Activated CD8-positive, alpha-beta memory T cell treated with anti-CD3 and anti-CD28 coated beads, Interleukin-2, amount 10 ng/mL, durations not matched to agents 7 days and 5 days (primary cell): ENCODE measurements around the gene TMEM179. TPM values are rescaled to one million over a fixed set of nuclear protein-coding genes. Genes with fewer than 3 reads are reported as not detected.

Source experiments
- ATAC-seq: fragments of 150-1000 bp; cut with Tn5 transposase; one replicate; pipeline ENCODE4 v1.10.0; 2021; ENCODE audit warnings: moderate library complexity
- CTCF ChIA-PET: fragments of 350-600 bp; sonication (Branson Sonifier 250); formaldehyde crosslinking; loops from one replicate; lab custom pipeline; 2021; ENCODE audit warnings: antibody characterized with exemption; lab: Charles Lee
- DNase-seq: peaks from one replicate; pipeline ENCODE4 v3.0.0-alpha.2; 2020
- H3K27ac Mint-ChIP-seq: one replicate; pipeline ENCODE4 v1.8.0; 2021; ENCODE audit warnings: mild to moderate bottlenecking, mixed read lengths
- H3K27me3 Mint-ChIP-seq: one replicate; pipeline ENCODE4 v1.8.0; 2021; ENCODE audit warnings: mixed read lengths
- H3K36me3 Mint-ChIP-seq: one replicate; pipeline ENCODE4 v1.8.0; 2021; ENCODE audit warnings: mild to moderate bottlenecking, mixed read lengths
- H3K4me1 Mint-ChIP-seq: one replicate; pipeline ENCODE4 v1.8.0; 2021; ENCODE audit warnings: mixed read lengths
- H3K4me3 Mint-ChIP-seq: one replicate; pipeline ENCODE4 v1.8.0; 2021; ENCODE audit warnings: mild to moderate bottlenecking, moderate library complexity, mixed read lengths
- H3K9me3 Mint-ChIP-seq: one replicate; pipeline ENCODE4 v1.8.0; 2022; ENCODE audit warnings: low read depth, mixed read lengths
- total RNA-seq, 2 experiments: library from RNA; stranded (reverse); gene quantifications; one replicate each; pipeline ENCODE4 v1.2.3, GENCODE V29; 2021

TMEM179 gene
- total RNA-seq, 2 experiments from 2014 or later: not detected

DNA sequence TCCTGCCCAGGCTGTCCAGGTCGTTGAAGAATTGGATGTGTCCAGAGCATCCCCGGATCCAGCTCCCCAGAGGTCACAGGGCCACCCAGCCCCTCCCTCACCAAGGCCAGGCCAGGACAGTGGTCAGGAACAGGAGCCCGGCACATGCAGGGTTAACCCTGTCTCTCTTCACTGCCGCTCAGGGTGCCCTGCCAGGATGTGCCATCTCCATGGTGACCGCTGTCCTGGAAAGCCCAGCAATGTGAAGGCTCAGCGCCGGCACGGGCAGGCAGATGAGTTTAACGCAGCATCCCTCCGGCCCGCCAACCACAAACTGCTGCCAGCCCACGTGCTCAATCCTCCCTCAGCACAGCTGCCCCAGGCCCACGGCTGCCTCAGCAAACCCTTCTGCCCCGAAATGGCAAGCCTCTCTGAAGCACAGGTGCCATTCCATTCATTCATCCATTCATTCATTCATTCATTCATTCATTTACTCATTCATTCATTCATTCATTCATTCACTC, 4.4 kb downstream of the TMEM179 start:
- CTCF ChIA-PET: no interaction called here
- Mint-ChIP-seq H3K36me3 (no peaks in the 10 kb centered on the region), H3K4me1 (no peaks in the 10 kb centered on the region), H3K27me3 (peaks cover 21% of the 10 kb centered on the region), H3K9me3 (no peaks in the 10 kb centered on the region), H3K27ac (no peak overlapping the region), H3K4me3 (no peak overlapping the region)
- ATAC-seq: no peak
- no peak for DNase-seq

DNA sequence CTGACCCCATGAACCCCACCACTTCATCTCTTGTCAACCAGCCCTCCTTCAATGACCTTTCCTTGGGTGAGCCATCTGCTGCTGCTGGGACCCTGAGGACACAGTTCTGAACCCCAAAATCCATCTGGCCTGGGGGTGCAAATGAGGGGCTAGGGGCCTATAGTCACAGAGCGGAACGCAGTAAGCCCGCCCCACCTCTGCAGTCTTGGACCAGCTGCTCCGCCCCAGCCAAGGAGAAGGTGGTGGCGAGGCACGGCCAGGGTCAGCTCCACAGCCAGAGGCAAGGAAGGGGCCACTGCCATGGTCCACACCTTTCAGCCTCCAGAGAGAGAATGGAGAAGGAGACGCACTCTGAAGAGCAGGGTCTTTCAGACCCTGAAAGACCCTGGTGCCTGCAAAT, 5.1 kb downstream of the TMEM179 start:
- Mint-ChIP-seq H3K4me1 (no peaks in the 10 kb centered on the region), H3K36me3 (no peaks in the 10 kb centered on the region), H3K27ac (no peak overlapping the region), H3K27me3 (peaks cover 15% of the 10 kb centered on the region), H3K4me3 (no peak overlapping the region), H3K9me3 (no peaks in the 10 kb centered on the region)
- CTCF ChIA-PET: no interaction called here
- no peak for DNase-seq
- no peak for ATAC-seq

DNA sequence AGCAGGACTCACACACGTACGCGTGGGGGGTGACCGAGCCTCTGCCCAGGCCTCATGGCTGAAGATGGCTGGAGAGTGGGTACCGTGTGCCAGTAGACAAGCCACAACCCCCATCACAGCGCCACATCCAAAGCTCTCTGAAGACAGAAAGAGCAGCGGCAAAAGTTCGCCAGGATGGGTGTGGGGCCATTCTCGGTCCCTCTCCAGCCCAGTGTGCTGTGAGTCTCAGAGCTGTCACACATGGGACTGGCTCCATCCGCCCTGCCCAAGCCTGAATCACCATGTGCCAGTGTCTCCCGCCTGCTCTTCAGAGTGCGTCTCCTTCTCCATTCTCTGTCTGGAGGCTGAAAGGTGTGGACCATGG, 5.7 kb downstream of the TMEM179 start:
- DNase-seq (no peak), ATAC-seq (no peak)
- Mint-ChIP-seq H3K4me1 (no peaks in the 10 kb centered on the region), H3K4me3 (no peak overlapping the region), H3K9me3 (no peaks in the 10 kb centered on the region), H3K36me3 (no peaks in the 10 kb centered on the region), H3K27ac (no peak overlapping the region), H3K27me3 (peaks cover 10% of the 10 kb centered on the region)
- CTCF ChIA-PET: no interaction called here

DNA sequence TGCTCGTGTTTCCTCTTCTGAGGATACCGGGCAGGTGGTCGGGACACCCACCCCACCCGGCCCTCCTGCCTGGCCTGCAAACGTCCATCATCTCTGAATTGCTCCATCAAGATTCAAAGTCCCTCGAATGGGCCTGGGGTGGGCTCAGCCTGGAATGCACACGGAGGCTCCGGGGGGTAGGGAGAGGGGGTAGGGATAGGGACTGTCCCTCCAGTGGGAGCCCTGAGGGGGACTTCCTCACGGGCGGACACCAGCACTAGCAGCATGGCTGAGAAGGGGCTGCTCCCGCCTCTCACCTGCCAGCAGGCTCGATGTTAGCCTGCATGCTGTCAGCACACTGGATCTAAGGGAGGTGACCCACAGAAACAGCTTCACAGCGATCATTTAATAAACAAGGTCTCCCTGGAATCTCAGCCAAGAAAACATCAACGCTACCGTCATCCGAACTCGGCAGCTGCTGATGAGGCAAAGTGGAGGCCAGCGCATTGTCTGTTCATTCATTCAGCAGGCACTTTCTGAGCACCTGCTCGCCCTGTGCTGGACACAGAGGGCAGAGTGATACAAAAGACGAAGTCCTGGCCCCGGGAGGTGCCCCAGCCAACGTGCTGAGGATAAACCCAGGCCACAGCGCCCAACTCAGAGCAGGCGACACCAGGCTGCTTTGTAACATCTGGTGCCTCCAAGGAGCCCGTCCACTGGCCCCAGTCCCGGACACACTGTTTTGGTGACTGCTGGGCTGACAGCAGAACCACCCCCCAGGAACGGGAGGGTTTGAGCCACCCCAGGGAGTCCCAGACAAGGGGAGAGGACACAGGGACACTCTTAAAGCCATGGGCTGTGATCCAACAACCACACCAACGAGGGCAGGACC, 6.3 kb downstream of the TMEM179 start:
- no peaks in the 10 kb centered on the region for H3K9me3 Mint-ChIP-seq
- ATAC-seq (no peak), DNase-seq (no peak)
- H3K36me3 Mint-ChIP-seq: no peaks in the 10 kb centered on the region
- H3K4me3 Mint-ChIP-seq: no peak overlapping the region
- H3K27ac Mint-ChIP-seq: no peak overlapping the region
- no peaks in the 10 kb centered on the region for H3K4me1 Mint-ChIP-seq
- peaks cover 6% of the 10 kb centered on the region for H3K27me3 Mint-ChIP-seq
- CTCF ChIA-PET: no interaction called here

DNA sequence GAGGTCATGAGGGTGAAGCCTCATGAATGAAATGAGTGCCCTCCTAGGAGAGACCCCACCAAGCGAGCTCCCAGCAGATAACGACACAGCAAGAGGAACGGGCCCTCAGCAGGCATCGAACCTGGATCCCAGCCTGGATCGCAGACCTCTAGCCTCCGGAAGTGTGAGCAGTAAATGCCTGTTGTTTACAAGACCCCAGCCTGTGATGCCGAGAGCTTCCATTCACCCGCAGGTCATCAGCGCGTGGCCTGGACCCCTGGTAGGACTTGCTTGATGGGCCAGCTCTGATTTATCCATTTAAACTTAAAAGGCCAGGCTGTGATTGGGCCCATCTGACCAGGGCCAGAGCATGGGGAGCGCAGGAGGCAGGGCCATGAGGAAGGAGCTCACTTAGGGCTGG, 7.0 kb downstream of the TMEM179 start:
- H3K27me3 Mint-ChIP-seq: peaks cover 3% of the 10 kb centered on the region

DNA sequence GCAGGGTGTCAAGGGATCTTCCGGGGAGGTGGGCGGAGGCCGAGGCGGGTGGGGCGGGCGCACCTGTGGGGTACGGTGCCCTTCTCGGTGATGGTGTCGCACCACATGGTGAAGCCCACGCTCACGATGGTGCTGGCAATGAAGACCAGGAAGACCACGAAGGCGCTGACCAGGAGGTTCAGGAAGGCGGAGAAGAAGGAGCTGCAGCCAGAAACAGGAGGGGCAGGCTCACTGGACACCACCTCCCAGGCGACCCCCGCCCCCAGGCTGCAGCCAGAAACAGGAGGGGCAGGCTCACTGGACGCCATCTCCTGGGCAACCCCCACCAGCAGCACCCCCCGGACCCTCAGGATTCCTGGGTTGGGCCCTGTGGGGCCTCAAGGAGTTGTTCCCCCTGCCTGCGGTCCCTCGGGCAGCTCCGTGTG, 7.6 kb downstream of the TMEM179 start:
- Mint-ChIP-seq H3K36me3 (no peaks in the 10 kb centered on the region), H3K4me3 (no peak overlapping the region), H3K4me1 (no peaks in the 10 kb centered on the region), H3K9me3 (no peaks in the 10 kb centered on the region), H3K27me3 (peaks cover 3% of the 10 kb centered on the region), H3K27ac (no peak overlapping the region)
- CTCF ChIA-PET: no interaction called here
- no peak for ATAC-seq
- no peak for DNase-seq

More for the DNA sequence above, 7.0 kb downstream of the TMEM179 start:
- Mint-ChIP-seq H3K9me3 (no peaks in the 10 kb centered on the region), H3K4me1 (no peaks in the 10 kb centered on the region), H3K4me3 (no peak overlapping the region), H3K36me3 (no peaks in the 10 kb centered on the region), H3K27ac (no peak overlapping the region)
- ATAC-seq: no peak
- CTCF ChIA-PET: no interaction called here
- no peak for DNase-seq

DNA sequence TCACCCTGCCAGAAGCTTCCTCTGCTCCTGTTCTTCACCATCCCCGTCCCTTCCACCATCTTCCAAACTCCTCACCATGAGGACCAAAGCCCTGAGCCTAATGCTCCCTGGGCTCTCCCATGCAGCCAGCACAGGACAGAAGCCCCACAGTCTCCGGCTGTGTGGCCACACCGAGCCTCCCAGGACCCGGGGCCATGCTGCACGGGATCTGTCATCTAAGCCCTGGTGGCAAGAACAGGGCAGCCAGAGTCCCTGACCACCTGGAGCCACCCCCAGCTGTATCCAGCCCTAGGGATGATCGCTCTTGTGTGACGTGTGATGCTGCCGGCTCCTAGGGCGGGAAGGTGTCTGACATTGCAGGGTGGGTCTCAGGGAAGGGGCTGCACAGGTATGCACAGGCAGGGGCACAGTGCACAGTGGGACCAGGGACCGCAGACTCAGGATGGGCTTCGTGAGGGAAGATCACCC, 8.1 kb downstream of the TMEM179 start:
- H3K27me3 Mint-ChIP-seq: peaks cover 3% of the 10 kb centered on the region
- H3K4me3 Mint-ChIP-seq: no peak overlapping the region
- H3K4me1 Mint-ChIP-seq: no peaks in the 10 kb centered on the region
- no peak for DNase-seq
- H3K9me3 Mint-ChIP-seq: no peaks in the 10 kb centered on the region
- CTCF ChIA-PET: no interaction called here
- no peak overlapping the region for H3K27ac Mint-ChIP-seq
- H3K36me3 Mint-ChIP-seq: no peaks in the 10 kb centered on the region
- no peak for ATAC-seq

DNA sequence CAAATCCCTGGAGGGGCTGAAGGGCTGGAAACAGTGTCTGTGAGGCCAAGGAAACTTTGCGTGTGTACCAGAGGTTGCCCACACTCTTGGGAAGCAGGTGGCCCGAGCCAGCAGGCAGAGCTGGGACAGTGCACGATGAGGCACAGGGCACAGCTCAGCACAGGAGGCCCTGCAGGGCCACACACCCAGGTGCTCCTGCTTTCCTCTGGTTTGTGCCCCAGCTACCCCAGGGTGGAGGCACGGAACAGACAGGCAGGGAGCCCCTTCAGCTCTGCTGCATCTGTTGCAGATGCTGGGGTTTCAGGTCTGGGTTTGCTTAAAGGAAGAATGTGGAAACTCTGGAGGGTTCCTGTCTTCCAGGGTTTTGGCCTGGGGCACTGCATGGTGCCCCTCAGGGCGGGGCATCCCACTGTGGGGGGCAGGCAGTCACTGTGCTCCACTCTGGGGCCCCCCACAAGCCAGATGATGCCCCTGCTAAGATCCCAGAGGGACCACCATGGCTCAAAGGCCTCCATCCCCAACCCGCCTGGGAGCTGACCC, 8.6 kb downstream of the TMEM179 start:
- CTCF ChIA-PET: no interaction called here
- ATAC-seq: no peak
- Mint-ChIP-seq H3K36me3 (no peaks in the 10 kb centered on the region), H3K4me3 (no peak overlapping the region), H3K27me3 (peaks cover 3% of the 10 kb centered on the region), H3K4me1 (no peaks in the 10 kb centered on the region), H3K27ac (no peak overlapping the region), H3K9me3 (no peaks in the 10 kb centered on the region)
- DNase-seq: no peak

DNA sequence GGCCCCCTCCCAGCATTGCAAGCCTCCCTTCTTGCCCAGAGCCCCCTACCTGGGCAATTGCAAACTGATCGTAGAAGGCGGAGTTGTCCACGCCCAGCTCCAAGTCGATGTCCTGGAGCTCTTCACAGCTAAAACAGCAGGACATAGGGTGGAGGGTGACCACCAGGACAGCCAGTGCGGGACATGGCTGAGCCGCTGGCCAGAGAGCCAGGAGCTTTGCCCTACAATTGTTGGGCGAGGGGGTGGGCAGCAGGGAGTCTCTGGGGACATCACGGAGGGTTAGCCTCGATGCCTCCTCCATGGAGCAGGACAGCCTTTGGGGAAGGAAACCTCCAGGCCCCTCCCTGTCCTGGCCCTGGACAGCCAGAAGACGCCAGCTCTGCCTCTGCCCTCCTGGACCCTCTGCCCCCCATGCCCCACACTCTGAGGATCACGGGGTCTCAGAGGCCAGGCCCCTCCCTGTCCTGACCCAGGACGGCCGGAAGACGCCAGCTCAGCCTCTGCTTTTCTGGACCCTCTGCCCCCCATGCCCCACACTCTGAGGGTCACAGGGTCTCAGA, 9.4 kb downstream of the TMEM179 start:
- Mint-ChIP-seq H3K9me3 (no peaks in the 10 kb centered on the region), H3K36me3 (no peaks in the 10 kb centered on the region), H3K27ac (no peak overlapping the region), H3K27me3 (no peaks in the 10 kb centered on the region), H3K4me1 (no peaks in the 10 kb centered on the region), H3K4me3 (no peak overlapping the region)
- ATAC-seq: no peak
- no peak for DNase-seq
- CTCF ChIA-PET: no interaction called here

DNA sequence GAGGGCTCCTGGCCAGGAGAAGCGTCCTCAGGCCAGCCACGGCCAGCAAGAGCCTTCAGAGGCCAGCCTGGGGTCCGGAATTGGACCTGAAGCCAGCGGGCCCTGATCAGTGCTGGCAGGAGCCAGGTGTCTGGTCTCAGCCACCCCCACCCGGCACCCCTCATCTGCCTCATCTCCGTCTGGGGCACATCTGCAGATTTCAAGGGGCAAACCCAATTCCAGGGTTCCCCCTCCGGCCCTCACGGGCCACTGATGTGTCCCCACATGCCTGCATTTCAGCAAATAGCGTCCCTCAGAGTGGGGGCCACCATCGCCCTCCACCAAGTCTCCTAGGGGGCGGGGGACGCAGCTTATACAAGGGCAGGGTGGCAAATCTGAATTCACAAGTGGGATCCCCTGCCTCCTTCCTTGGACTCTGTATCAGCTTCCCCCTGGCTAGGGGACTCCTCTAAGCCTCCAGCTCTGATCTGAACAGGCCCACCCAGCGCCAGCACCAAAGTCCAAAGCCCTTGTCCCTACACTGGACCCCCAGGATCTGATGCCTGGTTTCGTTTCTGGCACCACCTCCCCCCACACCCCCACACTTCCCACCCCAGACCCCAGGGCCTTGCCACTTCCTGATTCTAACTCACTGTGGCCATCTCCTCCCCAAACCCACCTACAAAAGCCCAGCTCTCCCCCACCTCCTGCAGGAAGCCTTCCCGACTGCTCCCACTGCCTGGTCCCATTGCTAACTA, 10.1 kb downstream of the TMEM179 start:
- Mint-ChIP-seq H3K4me1 (no peaks in the 10 kb centered on the region), H3K36me3 (no peaks in the 10 kb centered on the region), H3K4me3 (no peak overlapping the region), H3K9me3 (no peaks in the 10 kb centered on the region), H3K27ac (no peak overlapping the region), H3K27me3 (no peaks in the 10 kb centered on the region)
- CTCF ChIA-PET: no interaction called here
- DNase-seq: no peak
- ATAC-seq: no peak

DNA sequence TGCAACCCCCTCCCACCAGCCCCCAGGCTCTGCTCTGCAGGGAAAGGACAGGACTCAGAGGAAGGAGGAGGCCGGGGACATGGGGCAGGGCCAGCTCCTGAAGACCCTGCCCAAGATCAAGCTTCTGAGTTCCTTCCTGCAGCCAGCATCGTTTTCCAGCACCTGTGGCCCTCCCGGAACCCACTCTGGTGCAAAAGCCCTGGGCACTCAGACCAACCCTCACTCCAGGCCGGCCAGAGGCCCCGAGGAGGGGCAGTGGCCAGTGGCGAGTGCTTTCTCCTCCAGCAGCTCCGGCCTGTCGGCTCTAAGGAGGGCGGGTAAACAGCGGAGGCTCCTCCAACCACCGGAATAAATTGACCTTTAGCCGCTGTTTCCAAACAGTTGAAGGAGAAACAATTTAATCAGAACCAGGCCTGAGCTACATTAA, 10.8 kb downstream of the TMEM179 start:
- CTCF ChIA-PET: no interaction called here
- ATAC-seq (no peak), DNase-seq (no peak)
- no peaks in the 10 kb centered on the region for H3K4me1 Mint-ChIP-seq
- H3K4me3 Mint-ChIP-seq: no peak overlapping the region
- no peak overlapping the region for H3K27ac Mint-ChIP-seq
- H3K36me3 Mint-ChIP-seq: no peaks in the 10 kb centered on the region
- no peaks in the 10 kb centered on the region for H3K27me3 Mint-ChIP-seq
- H3K9me3 Mint-ChIP-seq: no peaks in the 10 kb centered on the region

DNA sequence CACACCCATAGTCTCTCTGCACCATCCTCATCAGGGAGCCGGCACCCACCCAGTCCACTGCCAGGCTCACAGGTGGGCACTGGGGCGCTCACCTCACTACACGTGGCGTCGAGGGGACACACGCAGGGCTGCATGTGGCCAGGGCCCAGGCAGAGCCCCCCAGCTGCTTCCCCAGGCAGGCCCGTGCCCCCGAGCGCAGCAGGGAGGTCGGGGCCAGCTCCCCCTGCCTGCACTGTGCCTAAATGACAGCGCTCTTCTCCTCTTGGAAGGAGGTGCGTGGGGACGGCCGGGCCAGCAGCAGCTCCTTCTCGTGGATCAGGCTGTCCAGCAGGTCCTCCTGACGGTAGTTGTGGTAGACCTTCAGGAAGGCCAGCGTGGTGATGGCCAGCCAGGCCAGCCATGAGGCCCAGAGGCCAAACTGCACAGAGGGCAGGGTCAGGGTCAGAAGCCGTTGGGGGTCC, 11.3 kb downstream of the TMEM179 start:
- ATAC-seq: no peak
- Mint-ChIP-seq H3K36me3 (no peaks in the 10 kb centered on the region), H3K4me1 (no peaks in the 10 kb centered on the region), H3K9me3 (no peaks in the 10 kb centered on the region), H3K4me3 (no peak overlapping the region), H3K27ac (no peak overlapping the region), H3K27me3 (no peaks in the 10 kb centered on the region)
- no peak for DNase-seq
- CTCF ChIA-PET: no interaction called here

DNA sequence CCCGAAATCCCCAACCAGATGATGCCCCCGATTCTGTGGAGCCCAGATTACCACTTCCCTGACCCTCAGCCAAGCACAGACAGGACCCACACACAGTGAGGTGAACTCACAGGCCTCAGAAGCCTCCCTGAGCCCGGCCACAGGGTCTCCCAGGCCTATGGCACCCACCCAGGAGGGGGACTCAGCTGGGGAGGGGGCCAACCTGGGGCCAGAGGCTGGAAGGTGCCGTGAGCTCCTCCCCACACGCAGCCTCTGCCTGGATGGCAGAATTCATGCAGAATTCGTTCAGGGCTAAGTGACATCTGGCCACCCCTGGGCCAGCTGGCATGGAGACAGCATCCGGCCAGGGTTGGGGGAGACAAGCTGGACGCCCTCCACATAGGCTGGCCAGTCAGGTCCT, 11.8 kb downstream of the TMEM179 start:
- no peak overlapping the region for H3K27ac Mint-ChIP-seq
- no peaks in the 10 kb centered on the region for H3K36me3 Mint-ChIP-seq
- no peak for DNase-seq
- H3K4me1 Mint-ChIP-seq: no peaks in the 10 kb centered on the region
- no peak for ATAC-seq
- no peaks in the 10 kb centered on the region for H3K9me3 Mint-ChIP-seq
- CTCF ChIA-PET: no interaction called here
- H3K4me3 Mint-ChIP-seq: no peak overlapping the region
- no peaks in the 10 kb centered on the region for H3K27me3 Mint-ChIP-seq
